GM12875 (cell line): Measurements from ENCODE around the gene INTS6.
A peak's percentile ranks its signal among the peaks of the same experiment; 100 is the strongest.

ENCODE experiments used
- H3K4me3 ChIP-seq: one replicate; pipeline ENCODE4 v1.5.1; 2011; ENCODE audit warnings: low read depth, low read length, control low read depth
- TF ChIP-seq, protein P1 (sequence below): IDR thresholded peaks from 2 replicates; pipeline ENCODE4 v1.5.1; 2011; ENCODE audit warnings: low read depth, mild to moderate bottlenecking, control low read depth, inconsistent platforms, low read length, moderate library complexity, borderline replicate concordance; ENCODE audit not compliant: insufficient read depth

Gene INTS6, protein sequence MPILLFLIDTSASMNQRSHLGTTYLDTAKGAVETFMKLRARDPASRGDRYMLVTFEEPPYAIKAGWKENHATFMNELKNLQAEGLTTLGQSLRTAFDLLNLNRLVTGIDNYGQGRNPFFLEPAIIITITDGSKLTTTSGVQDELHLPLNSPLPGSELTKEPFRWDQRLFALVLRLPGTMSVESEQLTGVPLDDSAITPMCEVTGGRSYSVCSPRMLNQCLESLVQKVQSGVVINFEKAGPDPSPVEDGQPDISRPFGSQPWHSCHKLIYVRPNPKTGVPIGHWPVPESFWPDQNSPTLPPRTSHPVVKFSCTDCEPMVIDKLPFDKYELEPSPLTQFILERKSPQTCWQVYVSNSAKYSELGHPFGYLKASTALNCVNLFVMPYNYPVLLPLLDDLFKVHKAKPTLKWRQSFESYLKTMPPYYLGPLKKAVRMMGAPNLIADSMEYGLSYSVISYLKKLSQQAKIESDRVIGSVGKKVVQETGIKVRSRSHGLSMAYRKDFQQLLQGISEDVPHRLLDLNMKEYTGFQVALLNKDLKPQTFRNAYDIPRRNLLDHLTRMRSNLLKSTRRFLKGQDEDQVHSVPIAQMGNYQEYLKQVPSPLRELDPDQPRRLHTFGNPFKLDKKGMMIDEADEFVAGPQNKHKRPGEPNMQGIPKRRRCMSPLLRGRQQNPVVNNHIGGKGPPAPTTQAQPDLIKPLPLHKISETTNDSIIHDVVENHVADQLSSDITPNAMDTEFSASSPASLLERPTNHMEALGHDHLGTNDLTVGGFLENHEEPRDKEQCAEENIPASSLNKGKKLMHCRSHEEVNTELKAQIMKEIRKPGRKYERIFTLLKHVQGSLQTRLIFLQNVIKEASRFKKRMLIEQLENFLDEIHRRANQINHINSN

DNA sequence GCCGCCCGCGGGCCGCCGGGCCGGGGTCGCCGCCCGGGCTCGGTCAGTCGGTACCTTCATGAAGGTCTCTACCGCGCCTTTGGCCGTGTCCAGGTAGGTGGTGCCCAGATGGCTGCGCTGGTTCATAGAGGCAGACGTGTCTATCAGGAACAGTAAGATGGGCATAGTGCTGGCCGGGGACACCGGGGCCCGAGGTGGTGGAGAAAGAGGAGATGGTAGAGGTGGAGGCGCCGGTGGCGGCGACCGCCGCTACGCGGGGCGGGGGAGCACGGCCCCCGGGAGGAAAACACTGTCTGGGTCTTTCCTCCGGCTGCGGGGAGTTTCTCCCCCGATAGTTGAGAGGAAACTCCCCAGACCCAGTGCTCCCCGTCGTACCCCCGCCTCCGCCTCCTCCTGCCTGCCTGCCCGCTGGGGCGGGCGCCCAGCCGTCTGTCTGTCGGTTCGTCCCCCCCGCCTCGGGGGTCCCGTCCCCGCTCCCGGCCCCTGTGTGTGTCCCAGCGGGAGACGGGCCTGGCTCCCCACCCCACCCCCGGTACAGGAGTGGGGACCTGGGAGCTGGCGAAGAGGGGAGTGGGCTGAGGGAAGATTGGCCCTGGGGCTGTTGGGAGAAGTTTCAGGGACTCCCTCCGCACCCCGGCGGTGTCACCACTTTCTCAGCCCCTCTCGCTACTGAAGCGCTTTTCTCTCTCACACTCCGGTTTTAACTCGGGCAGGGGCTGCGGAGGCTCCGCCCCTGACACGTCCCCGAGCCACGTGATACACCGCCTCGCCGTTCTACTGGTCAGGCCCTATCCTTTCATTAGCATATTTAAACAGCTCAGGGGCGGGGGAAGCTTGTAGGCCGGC, at the start of gene INTS6:
Gene INTS6 (minus strand): TSS at position 676 of the 846 bp plus-strand sequence. CDS start 511 bp downstream, at position 165.
- TF ChIP-seq, protein P1, sequence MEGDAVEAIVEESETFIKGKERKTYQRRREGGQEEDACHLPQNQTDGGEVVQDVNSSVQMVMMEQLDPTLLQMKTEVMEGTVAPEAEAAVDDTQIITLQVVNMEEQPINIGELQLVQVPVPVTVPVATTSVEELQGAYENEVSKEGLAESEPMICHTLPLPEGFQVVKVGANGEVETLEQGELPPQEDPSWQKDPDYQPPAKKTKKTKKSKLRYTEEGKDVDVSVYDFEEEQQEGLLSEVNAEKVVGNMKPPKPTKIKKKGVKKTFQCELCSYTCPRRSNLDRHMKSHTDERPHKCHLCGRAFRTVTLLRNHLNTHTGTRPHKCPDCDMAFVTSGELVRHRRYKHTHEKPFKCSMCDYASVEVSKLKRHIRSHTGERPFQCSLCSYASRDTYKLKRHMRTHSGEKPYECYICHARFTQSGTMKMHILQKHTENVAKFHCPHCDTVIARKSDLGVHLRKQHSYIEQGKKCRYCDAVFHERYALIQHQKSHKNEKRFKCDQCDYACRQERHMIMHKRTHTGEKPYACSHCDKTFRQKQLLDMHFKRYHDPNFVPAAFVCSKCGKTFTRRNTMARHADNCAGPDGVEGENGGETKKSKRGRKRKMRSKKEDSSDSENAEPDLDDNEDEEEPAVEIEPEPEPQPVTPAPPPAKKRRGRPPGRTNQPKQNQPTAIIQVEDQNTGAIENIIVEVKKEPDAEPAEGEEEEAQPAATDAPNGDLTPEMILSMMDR = no peak
- H3K4me3 ChIP-seq = peak within 1 kb of the TSS; percentile 86

DNA sequence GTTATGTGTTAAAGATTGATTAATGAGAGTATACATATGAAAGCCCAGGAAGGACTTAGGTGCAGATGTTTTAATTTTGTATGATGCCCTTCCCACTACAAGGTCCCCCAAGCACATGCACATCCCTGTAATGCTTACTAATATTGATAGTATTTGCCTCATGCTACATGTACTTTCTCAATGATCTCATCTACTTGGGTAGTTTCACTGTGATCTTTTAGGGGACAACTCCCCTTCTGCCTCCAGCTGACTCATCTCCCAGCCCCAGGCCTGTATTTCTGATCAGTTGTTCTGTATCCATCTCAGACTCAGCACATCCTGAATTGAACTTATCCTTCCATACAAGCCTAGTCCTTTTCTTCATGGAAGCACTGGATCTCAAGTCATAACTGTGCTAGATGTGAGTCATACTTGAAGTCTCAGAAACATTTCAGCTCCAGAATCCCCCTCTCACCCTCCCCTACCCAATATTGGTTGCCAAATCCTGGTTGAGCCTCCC, 49.4 kb upstream of the INTS6 start:
- TF ChIP-seq, protein P1 = no peak
- no peak overlapping the region for H3K4me3 ChIP-seq

DNA sequence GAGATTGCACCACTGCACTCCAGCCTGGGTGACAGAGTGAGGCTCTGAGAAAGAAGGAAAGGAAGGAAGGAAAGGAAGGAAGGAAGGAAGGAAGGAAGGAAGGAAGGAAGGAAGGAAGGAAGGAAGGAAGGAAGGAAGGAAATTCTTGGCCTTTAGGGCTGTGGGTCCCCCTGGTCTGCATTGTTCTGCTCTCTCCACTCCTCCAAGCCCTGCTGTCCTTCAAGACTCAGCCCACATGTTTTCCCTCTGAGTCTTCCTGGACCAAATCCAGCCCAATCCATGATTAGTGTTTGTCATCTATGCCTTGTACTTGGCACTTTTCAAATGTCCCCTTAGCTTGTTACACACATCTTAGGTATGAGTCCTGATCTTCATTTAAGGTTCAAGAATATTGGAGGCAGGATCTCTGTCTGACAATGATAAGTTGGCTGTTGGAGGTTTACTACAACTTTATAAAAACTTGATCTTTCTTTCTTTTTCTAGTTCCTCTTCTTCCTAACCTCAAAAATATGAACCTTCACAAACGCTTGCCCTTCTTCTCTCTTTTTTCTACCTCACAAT, 48.8 kb upstream of the INTS6 start:
- TF ChIP-seq, protein P1 = no peak
- no peak overlapping the region for H3K4me3 ChIP-seq

DNA sequence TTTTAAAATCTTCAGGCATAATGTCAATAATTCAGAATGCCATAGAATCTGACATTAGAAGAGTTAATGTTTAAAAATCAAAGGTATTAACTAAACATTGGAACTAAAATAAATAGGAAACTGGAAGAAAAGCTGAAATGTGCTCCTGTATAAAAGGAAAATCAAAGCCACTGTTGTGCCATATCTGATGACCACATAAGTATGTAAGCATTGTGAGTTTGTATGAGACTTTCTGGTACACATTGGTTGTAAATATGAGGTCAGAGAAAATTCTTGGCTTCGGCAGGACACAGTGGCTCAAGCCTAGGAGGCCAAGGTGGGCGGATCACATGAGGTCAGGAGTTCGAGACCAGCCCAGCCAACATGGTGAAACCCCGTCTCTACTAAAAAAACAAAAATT, 48.3 kb upstream of the INTS6 start:
- no peak overlapping the region for H3K4me3 ChIP-seq
- TF ChIP-seq, protein P1 = no peak

DNA sequence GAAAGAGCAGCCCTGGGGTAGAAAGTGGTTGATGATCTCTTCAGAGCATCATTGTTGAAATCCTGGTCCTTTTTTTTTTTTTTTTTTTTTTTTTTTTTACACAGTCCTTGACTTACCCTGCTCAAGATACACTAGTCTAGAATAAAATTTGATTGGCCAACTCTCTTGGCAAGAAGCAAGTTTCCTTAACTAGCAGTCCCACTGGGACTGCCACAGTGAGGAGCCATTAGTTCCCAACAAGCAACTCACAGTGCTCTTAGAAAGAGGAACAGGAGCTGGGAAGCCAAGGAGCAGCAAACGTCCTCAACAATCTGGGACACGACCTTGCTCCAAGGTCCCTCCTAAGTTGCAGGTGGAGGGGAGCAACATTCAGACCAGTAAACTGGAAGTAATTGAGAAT, 47.9 kb upstream of the INTS6 start:
- H3K4me3 ChIP-seq = no peak overlapping the region
- TF ChIP-seq, protein P1 = no peak

DNA sequence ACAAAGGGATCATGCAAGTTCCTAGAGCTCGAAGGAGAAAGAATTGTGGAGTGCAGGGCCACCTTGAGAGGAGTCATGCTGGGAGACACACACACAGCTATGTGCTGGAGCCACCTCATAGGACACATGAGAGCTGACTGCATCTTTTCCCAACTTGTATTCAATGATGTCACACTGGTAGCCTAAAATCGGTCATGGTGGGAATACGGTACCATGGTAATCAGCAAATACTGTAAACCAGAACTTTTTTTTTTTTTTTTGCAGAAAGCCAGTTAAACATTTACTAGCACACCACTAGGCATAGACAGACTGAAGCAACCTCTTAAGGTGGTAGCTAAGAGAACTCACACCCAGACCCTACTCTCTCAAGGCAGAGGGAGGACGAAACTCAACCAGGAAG, 47.0 kb upstream of the INTS6 start:
- no peak overlapping the region for H3K4me3 ChIP-seq
- TF ChIP-seq, protein P1 = no peak
